NK-92 treated with Interleukin-12 subunit alpha and Interleukin-12 subunit beta, amount 100 ng/mL, for 24 hours (cell line): ENCODE measurements around the gene NFYB.
"Not testable (repeated sequence)": the region's sequence is repeated elsewhere in the genome, so short reads cannot be mapped to it uniquely, and the experiment has no call there.

ENCODE experiments used
- DNase-seq: peaks from one replicate; lab custom pipeline; 2025; lab: John Stamatoyannopoulos, UW

NFYB gene

DNA sequence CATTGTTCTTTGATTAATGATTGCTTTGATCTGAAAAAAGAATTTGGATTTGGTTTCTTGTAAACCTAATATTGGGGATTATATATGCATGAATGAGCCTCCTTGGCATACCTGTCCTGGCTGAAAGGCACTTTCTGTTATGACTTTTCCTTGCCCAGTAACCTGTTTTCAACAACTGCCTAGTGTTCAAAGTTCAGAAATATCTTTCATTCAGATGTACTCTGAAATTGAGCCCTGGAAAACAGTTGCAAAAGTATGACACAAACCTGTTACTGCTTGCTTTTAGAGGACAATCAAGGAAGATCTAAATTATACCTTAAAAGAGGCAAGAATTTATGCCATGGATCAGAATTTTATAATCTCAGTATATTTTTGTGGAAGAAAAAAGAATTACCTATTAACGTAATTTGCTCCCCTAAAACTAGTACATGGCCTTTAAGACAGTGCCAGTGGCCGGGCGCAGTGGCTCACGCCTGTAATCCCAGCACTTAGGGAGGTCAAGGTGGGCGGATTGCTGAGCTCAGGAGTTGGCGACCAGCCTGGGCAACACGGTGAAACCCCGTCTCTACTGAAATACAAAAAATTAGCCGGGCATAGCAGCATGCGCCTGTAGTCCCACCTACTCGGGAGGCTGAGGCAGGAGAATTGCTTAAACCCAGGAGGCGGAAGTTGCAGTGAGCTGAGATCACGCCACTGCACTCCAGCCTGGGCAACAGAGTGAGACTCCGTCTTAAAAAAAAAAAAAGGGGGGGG lies 23.0 kb downstream of the NFYB start:
- DNase-seq = not testable (repeated sequence)

GRCh38 chr12:104109446-104110271 lies 28.4 kb downstream of the NFYB start:
- no peak for DNase-seq

- peak; percentile 28 for DNase-seq
These were observed 29.1 kb downstream of the NFYB start for GRCh38 chr12:104108755-104109445.

GRCh38 chr12:104106965-104107364 lies 31.0 kb downstream of the NFYB start:
- no peak for DNase-seq

DNA sequence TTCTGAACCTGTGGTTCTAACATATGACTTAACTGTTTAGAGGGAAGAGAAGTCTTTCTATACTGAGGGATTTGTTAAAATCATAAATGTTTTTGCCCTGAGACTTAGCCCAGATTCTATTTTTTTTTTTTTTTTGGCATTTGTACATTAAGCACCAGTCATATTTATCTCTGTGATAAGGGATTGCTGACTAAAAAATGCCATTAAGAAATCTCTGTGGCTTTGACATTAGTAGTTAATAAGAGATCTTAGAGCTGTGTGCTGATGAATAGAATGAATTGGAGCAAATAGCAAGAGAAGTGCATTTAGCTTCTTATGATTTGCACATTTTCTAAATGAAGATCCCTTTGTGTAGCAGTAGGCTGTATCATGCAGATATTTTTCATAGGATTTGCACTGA lies 32.5 kb downstream of the NFYB start:
- DNase-seq = no peak

GRCh38 chr12:104097954-104098353 lies 40.1 kb downstream of the NFYB start:
- DNase-seq = no peak

DNA sequence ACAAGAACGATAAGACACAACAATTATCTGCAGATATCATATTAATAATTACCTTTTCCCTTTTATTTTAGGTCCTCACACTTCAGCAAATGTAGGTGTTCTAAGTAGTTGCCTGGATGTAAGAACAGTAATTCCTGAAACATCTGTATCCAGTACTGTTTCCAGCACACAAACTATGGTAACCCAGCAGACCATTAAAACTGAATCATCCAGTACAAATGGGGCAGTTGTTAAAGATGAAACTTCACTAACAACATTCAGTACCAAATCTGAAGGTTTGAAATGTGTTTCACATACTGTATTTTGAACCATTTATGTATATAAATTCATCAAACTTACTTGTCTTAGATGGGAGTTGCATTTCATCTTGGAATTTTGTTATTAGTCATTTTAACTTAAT lies 42.7 kb downstream of the NFYB start:
- no peak for DNase-seq

DNA sequence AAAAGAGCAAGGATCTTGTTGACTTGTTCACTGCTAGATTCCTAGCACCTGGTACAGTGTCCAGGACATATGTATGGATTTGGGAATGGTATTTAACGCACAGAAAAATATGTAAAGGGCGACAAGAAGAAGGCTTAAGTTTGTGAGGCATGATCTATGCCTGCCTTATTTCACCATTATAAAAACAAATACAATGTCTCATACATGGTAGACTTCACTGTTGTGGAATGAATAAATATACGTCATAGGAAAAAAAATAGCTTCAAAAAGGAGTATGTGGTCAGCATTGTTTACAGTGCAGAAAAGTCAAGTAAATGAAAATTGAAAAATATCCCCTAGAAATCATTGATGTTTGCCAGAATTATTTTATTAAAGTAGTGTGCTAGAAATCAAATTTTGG lies 43.7 kb downstream of the NFYB start:
- no peak for DNase-seq

DNA sequence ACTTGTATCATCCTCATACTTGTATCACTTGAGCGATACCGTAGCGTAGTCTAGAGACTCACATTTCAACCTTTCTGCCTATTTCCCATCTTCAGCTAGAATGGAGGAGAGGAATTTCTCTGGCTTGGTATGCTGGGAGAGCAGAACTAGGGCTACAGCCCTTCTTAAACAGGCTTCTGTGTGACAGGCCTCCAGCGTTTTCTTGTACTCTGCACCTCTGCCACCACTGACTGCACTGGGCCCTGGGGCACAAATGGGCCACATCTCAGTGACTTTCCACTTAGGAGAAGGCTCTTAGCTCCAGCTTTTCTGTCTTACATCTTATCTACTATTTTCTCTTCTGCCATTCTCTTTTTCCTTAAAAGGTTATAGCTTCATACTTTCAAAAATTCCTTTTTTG lies 46.9 kb downstream of the NFYB start:
- DNase-seq = no peak

GRCh38 chr12:104090685-104091084 lies 47.3 kb downstream of the NFYB start:
- no peak for DNase-seq

- DNase-seq = no peak
These were observed 54.1 kb downstream of the NFYB start for GRCh38 chr12:104083769-104084475.

- no peak for DNase-seq
These were observed 57.2 kb downstream of the NFYB start for GRCh38 chr12:104080764-104081163.

DNA sequence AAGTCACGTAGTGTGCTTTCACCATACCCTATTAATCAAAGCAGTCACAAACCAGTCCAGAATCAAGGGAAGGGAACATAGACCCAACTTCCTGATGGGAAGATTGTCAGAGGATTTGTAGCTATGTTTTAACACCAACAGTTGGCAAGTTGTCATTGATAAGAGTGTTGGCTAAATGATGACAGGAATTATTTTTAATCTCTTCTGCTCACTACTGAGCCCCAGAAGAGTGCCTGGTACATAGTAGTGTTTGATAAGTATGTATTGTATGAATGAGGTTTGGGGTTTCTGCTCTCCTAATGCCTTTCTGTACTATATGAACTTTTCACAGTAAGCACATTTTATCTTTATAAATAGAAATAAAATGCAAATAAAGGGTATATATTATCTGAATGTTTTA lies 59.0 kb downstream of the NFYB start:
- no peak for DNase-seq

DNA sequence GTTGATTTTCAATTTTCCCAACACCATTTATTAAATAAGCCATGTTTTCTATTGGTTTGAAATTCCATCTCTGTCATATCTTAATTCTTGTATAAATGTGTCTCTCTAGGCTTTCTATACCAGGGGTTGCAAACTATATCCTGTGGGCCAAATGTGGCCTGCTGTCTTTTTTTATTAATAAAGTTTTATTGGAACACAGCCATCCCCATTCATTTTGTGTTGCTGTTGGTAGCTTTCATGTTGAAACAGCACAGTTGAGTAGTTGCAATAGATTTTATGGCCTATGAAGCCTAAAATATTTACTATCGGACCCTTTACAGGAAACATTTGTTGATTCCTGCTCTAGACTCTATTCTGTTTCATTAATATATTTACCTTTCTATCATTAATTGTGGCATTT lies 64.3 kb downstream of the NFYB start:
- no peak for DNase-seq

DNA sequence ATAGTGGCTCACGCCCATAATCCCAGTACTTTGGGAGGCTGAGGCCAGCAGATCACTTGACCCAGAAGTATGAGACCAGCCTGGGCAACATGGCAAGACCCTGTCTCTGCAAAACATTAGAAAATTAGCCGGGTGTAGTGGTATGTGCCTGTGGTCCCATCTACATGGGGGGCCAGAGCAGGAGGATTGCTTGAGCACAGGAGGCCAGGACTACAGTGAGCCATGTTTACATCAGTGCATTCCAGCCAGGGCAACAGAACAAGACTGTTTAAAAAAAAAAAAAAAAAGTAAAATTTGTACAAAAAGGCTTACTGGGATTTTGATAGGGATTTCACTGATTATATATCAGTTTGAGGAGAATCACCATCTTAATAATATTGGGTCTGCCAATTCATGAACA lies 65.9 kb downstream of the NFYB start:
- DNase-seq = no peak
